A673 (cell line): ENCODE results near the gene CLCN5.

Experiments used
- EZH2 ChIP-seq: fragments of 200-600 bp; sonication (generic); IDR thresholded peaks from 2 replicates; pipeline ENCODE4 v1.6.1; 2017; ENCODE audit warnings: borderline replicate concordance, low read depth, mild to moderate bottlenecking, mixed read lengths, antibody characterized with exemption, low read length; ENCODE audit not compliant: poor library complexity, severe bottlenecking
- TF ChIP-seq, protein P1 (sequence below): fragments of 300-800, 200-600 bp; sonication (generic); conservative IDR thresholded peaks from 2 replicates; pipeline ENCODE4 v1.5.1; 2017; ENCODE audit warnings: low read depth, mild to moderate bottlenecking, antibody characterized with exemption, low read length, moderate library complexity, mixed read lengths

DNA sequence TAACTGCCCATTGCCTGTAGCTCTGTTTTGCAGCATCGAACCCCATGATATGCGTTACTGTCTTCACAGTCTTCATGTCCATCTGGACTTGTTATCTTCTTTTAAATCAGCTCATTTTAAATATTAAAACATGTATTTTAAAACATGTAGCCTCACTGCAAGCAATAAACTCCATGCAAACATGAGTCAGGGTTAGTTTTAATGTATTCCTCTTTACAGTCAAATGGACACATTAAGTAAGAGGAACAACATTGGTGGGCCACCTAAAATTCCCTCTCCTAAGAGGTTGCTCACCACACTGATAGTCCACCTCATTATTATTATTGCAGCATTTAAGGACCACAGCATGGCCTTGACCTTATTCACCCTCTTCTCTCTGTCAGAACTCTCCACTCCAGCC is 74.1 kb downstream of the CLCN5 start:
- TF ChIP-seq, protein P1, sequence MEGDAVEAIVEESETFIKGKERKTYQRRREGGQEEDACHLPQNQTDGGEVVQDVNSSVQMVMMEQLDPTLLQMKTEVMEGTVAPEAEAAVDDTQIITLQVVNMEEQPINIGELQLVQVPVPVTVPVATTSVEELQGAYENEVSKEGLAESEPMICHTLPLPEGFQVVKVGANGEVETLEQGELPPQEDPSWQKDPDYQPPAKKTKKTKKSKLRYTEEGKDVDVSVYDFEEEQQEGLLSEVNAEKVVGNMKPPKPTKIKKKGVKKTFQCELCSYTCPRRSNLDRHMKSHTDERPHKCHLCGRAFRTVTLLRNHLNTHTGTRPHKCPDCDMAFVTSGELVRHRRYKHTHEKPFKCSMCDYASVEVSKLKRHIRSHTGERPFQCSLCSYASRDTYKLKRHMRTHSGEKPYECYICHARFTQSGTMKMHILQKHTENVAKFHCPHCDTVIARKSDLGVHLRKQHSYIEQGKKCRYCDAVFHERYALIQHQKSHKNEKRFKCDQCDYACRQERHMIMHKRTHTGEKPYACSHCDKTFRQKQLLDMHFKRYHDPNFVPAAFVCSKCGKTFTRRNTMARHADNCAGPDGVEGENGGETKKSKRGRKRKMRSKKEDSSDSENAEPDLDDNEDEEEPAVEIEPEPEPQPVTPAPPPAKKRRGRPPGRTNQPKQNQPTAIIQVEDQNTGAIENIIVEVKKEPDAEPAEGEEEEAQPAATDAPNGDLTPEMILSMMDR, result no peak
- no peak for TF ChIP-seq EZH2
